SK-N-SH treated with all-trans-retinoic acid at 6 μM for 48 hours (cell line): ENCODE measurements around the gene TAF10.
A peak's percentile ranks its signal among the peaks of the same experiment; 100 is the strongest.

ENCODE experiments used
- ATAC-seq: fragments of 200-7000 bp; cut with Tn5 transposase; 3 replicates; pipeline ENCODE4 v1.9.1; 2020; ENCODE audit warnings: mild to moderate bottlenecking, moderate library complexity
- ARNTL ChIP-seq: fragments of 450-650 bp; formaldehyde crosslinking; IDR thresholded peaks from 2 replicates; pipeline ENCODE4 v1.5.0; 2020; ENCODE audit warnings: low read depth, mild to moderate bottlenecking, moderate library complexity, borderline replicate concordance
- BACH2 ChIP-seq: fragments of 250-450 bp; sonication (Bioruptor Pico); IDR thresholded peaks from 2 replicates; pipeline ENCODE4 v1.9.0; 2021; ENCODE audit warnings: mild to moderate bottlenecking, borderline replicate concordance
- CSDC2 ChIP-seq: fragments of 250-450 bp; sonication (Bioruptor Pico); IDR thresholded peaks from 2 replicates; pipeline ENCODE4 v1.5.0; 2020; ENCODE audit warnings: mild to moderate bottlenecking, moderate library complexity
- CSRNP3 ChIP-seq: fragments of 250-450 bp; sonication (Bioruptor Pico); IDR thresholded peaks from 2 replicates; pipeline ENCODE4 v1.5.1; 2021; ENCODE audit warnings: mild to moderate bottlenecking, moderate library complexity
- ESRRG ChIP-seq: fragments of 250-450 bp; sonication (Bioruptor Pico); IDR thresholded peaks from 2 replicates; pipeline ENCODE4 v1.6.1; 2021; ENCODE audit warnings: mild to moderate bottlenecking
- GLIS3 ChIP-seq: fragments of 250-450 bp; sonication (Bioruptor Pico); IDR thresholded peaks from 2 replicates; pipeline ENCODE4 v1.5.0; 2020; ENCODE audit warnings: mild to moderate bottlenecking, moderate library complexity
- ISL1 ChIP-seq: fragments of 250-450 bp; sonication (Bioruptor Pico); IDR thresholded peaks from 2 replicates; pipeline ENCODE4 v2.1.2; 2022; ENCODE audit warnings: mild to moderate bottlenecking, moderate library complexity
- OSR1 ChIP-seq: fragments of 250-450 bp; sonication (Bioruptor Pico); IDR thresholded peaks from 2 replicates; pipeline ENCODE4 v1.8.0; 2022; ENCODE audit warnings: moderate library complexity, mild to moderate bottlenecking, inconsistent platforms
- PPARA ChIP-seq: fragments of 250-450 bp; sonication (Bioruptor Pico); IDR thresholded peaks from 2 replicates; pipeline ENCODE4 v1.5.0; 2020; ENCODE audit warnings: mild to moderate bottlenecking, borderline replicate concordance
- RARB ChIP-seq: fragments of 250-450 bp; sonication (Bioruptor Pico); IDR thresholded peaks from 2 replicates; pipeline ENCODE4 v1.8.0; 2021; ENCODE audit warnings: mild to moderate bottlenecking, moderate library complexity
- SNAI2 ChIP-seq: fragments of 250-450 bp; sonication (Bioruptor Pico); IDR thresholded peaks from 2 replicates; pipeline ENCODE4 v1.5.0; 2020; ENCODE audit warnings: mild to moderate bottlenecking, moderate library complexity
- TCF4 ChIP-seq: fragments of 250-450 bp; sonication (Bioruptor Pico); IDR thresholded peaks from 2 replicates; pipeline ENCODE4 v1.8.0; 2021; ENCODE audit warnings: mild to moderate bottlenecking, moderate library complexity, borderline replicate concordance
- TOX ChIP-seq: fragments of 250-450 bp; sonication (Bioruptor Pico); IDR thresholded peaks from 2 replicates; pipeline ENCODE4 v1.8.0; 2021; ENCODE audit warnings: mild to moderate bottlenecking, moderate library complexity, borderline replicate concordance
- ZC3H10 ChIP-seq: fragments of 250-450 bp; sonication (Bioruptor Pico); IDR thresholded peaks from 2 replicates; pipeline ENCODE4 v1.5.1; 2021; ENCODE audit warnings: mild to moderate bottlenecking, moderate library complexity
- ZFP3 ChIP-seq: fragments of 250-450 bp; sonication (Bioruptor Pico); IDR thresholded peaks from 2 replicates; pipeline ENCODE4 v1.5.0; 2020; ENCODE audit warnings: mild to moderate bottlenecking, moderate library complexity
- ZFP30 ChIP-seq: fragments of 450-650 bp; formaldehyde crosslinking; IDR thresholded peaks from 2 replicates; pipeline ENCODE4 v1.5.0; 2022; ENCODE audit warnings: mild to moderate bottlenecking, moderate library complexity
- ZNF565 ChIP-seq: fragments of 450-650 bp; formaldehyde crosslinking; conservative IDR thresholded peaks from 2 replicates; pipeline ENCODE4 v1.5.0; 2020; ENCODE audit warnings: low read depth, mild to moderate bottlenecking, moderate library complexity
- ZNF70 ChIP-seq: fragments of 450-650 bp; formaldehyde crosslinking; IDR thresholded peaks from 2 replicates; pipeline ENCODE4 v1.5.0; 2020; ENCODE audit warnings: mild to moderate bottlenecking, moderate library complexity
- ZNF8 ChIP-seq: fragments of 450-650 bp; formaldehyde crosslinking; IDR thresholded peaks from 2 replicates; pipeline ENCODE4 v1.5.0; 2020; ENCODE audit warnings: mild to moderate bottlenecking, moderate library complexity
- TF ChIP-seq, protein P1 (sequence below): fragments of 250-450 bp; sonication (Bioruptor Pico); IDR thresholded peaks from 2 replicates; pipeline ENCODE4 v1.8.0; 2021; ENCODE audit warnings: low read depth, mild to moderate bottlenecking, moderate library complexity, borderline replicate concordance
- TF ChIP-seq, protein P2 (sequence below): fragments of 250-450 bp; sonication (Bioruptor Pico); IDR thresholded peaks from 2 replicates; pipeline ENCODE4 v1.8.0; 2020; ENCODE audit warnings: mild to moderate bottlenecking, moderate library complexity, borderline replicate concordance

TAF10 gene

DNA sequence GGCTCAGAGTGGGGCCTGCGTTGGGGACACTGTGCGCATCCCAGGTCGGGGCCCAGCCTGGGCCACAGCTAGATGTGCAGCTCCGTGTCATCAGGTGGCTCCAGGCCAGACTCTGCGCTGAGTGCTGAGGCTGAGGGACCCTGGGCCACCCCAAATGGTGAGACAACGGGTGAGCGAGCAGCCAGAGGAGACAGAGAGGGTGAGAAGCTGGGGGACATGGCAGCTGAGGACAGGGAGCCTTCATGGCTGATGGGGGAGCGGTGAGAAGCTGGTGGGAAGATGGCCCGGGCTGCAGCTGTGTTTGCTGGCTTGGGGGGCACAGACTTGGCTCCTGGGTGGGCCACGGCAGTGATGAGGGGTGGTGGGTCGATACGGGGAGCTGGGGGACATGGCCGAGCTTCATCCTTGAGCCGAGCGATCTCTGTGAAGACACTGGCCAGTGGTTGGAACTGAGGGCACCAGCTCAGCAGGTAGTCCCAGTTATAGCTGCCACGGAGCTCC lies 9.7 kb upstream of the TAF10 start:
- no peak for ATAC-seq
- TF ChIP-seq GLIS3 (CRISPR knock-in tag) (no peak), ARNTL (no peak), ZFP30 (CRISPR knock-in tag) (no peak), ISL1 (no peak), ESRRG (CRISPR knock-in tag) (no peak), ZC3H10 (CRISPR knock-in tag) (no peak), RARB (no peak), PPARA (no peak)
- TF ChIP-seq, protein P1, sequence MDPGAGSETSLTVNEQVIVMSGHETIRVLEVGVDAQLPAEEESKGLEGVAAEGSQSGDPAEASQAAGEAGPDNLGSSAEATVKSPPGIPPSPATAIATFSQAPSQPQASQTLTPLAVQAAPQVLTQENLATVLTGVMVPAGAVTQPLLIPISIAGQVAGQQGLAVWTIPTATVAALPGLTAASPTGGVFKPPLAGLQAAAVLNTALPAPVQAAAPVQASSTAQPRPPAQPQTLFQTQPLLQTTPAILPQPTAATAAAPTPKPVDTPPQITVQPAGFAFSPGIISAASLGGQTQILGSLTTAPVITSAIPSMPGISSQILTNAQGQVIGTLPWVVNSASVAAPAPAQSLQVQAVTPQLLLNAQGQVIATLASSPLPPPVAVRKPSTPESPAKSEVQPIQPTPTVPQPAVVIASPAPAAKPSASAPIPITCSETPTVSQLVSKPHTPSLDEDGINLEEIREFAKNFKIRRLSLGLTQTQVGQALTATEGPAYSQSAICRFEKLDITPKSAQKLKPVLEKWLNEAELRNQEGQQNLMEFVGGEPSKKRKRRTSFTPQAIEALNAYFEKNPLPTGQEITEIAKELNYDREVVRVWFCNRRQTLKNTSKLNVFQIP (CRISPR knock-in tag) = no peak

GRCh38 chr11:6620636-6621035 lies 8.6 kb upstream of the TAF10 start:
- ATAC-seq = no peak
- no peak for TF ChIP-seq BACH2 (CRISPR knock-in tag)
- TF ChIP-seq, protein P2, sequence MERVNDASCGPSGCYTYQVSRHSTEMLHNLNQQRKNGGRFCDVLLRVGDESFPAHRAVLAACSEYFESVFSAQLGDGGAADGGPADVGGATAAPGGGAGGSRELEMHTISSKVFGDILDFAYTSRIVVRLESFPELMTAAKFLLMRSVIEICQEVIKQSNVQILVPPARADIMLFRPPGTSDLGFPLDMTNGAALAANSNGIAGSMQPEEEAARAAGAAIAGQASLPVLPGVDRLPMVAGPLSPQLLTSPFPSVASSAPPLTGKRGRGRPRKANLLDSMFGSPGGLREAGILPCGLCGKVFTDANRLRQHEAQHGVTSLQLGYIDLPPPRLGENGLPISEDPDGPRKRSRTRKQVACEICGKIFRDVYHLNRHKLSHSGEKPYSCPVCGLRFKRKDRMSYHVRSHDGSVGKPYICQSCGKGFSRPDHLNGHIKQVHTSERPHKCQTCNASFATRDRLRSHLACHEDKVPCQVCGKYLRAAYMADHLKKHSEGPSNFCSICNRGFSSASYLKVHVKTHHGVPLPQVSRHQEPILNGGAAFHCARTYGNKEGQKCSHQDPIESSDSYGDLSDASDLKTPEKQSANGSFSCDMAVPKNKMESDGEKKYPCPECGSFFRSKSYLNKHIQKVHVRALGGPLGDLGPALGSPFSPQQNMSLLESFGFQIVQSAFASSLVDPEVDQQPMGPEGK = no peak
- TF ChIP-seq ZNF70 (CRISPR knock-in tag) = no peak
- no peak for TF ChIP-seq CSDC2
- no peak for TF ChIP-seq TCF4 (CRISPR knock-in tag)
- TF ChIP-seq ESRRG (CRISPR knock-in tag) = no peak
- TF ChIP-seq TOX (CRISPR knock-in tag) = no peak
- TF ChIP-seq, all 23 proteins: peak for 0

GRCh38 chr11:6619004-6619745 lies 7.2 kb upstream of the TAF10 start, which contains the start of gene TPP1:
Gene TPP1 (minus strand): TSS chr11:6619422. CDS start chr11:6619400, 22 bp downstream.
- ATAC-seq = peak; percentile 97
- TF ChIP-seq ARNTL (no peak), TCF4 (CRISPR knock-in tag) (no peak), SNAI2 (CRISPR knock-in tag) (no peak), OSR1 (no peak)

DNA sequence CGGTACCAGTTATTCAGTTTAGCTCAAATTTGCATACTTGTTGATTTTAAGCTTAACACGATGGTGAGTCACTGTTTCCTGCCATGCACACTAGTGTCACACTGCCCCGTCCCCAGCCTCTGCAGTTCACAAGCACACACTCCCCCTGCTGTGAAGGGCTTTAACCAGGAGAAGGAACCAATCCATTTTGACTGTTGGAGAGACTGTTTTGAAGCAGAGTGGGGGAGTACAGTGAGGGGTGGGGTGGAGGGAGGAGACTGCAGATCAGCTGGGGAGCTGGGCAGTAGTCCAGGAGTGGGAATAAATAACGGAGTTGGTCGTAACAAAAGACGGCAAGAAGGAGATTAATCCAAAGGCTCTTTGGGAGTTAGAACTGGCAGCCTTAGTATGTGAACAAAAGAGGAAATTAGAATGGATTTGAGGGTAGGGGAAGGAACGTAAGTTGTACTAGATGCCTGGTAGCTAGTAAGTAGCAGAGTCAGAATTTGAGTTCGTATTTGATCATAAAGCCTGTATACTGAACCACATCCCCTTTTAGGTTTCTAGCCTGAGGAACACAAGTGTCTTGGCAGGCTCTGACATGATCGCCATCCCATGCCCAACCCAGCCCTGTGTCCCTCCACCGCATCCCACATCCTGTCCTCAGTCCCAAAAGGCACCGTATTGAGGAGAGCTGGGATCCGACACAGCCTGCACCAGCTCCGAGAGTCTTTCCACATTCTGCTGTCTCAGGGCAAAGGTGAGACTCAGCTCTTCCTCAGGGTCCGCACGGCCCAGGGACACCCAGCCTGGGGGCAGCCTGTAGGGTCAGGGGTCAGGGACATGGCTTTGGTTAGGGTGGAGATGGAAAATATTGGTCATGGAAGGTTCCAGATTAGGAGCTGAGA lies 6.3 kb upstream of the TAF10 start:
- ATAC-seq = peak; percentile 10
- TF ChIP-seq ZC3H10 (CRISPR knock-in tag) = no peak
- TF ChIP-seq GLIS3 (CRISPR knock-in tag) = no peak
- no peak for TF ChIP-seq PPARA
- TF ChIP-seq ZFP3 (CRISPR knock-in tag) = no peak
- TF ChIP-seq CSRNP3 = no peak
- no peak for TF ChIP-seq ZNF565
- no peak for TF ChIP-seq ZNF8
- TF ChIP-seq, protein P1 (CRISPR knock-in tag) = no peak
- no peak for TF ChIP-seq ESRRG (CRISPR knock-in tag)
- TF ChIP-seq, protein P2 = no peak
- no peak for TF ChIP-seq TOX (CRISPR knock-in tag)
- no peak for TF ChIP-seq BACH2 (CRISPR knock-in tag)
- no peak for TF ChIP-seq SNAI2 (CRISPR knock-in tag)
- no peak for TF ChIP-seq ZNF70 (CRISPR knock-in tag)
- no peak for TF ChIP-seq ISL1
